Thyroid gland (tissue), 4 donors: Measurements from ENCODE around the gene KRT13.

Experiments used
- POLR2A ChIP-seq, 2 donors: fragments of 450-650 bp; IDR thresholded peaks; one replicate each; pipeline ENCODE4 v1.6.1; 2017; ENCODE audit warnings: antibody characterized with exemption in 2 of 2, mild to moderate bottlenecking in 2 of 2, moderate library complexity in 1 of 2
- TF ChIP-seq, protein P1 (sequence below), 6 experiments: fragments of 200-600 bp in 3 of 6; fragments of 450-650 bp in 3 of 6; sonication (generic) in 3 of 6; IDR thresholded peaks; one replicate each; pipeline ENCODE4 v1.5.1; 2016 to 2019; ENCODE audit warnings: antibody characterized with exemption in 6 of 6, mild to moderate bottlenecking in 2 of 6, inconsistent platforms in 1 of 6, moderate library complexity in 1 of 6

- TF ChIP-seq, protein P1, sequence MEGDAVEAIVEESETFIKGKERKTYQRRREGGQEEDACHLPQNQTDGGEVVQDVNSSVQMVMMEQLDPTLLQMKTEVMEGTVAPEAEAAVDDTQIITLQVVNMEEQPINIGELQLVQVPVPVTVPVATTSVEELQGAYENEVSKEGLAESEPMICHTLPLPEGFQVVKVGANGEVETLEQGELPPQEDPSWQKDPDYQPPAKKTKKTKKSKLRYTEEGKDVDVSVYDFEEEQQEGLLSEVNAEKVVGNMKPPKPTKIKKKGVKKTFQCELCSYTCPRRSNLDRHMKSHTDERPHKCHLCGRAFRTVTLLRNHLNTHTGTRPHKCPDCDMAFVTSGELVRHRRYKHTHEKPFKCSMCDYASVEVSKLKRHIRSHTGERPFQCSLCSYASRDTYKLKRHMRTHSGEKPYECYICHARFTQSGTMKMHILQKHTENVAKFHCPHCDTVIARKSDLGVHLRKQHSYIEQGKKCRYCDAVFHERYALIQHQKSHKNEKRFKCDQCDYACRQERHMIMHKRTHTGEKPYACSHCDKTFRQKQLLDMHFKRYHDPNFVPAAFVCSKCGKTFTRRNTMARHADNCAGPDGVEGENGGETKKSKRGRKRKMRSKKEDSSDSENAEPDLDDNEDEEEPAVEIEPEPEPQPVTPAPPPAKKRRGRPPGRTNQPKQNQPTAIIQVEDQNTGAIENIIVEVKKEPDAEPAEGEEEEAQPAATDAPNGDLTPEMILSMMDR (IDR thresholded peaks at IDR 0.05): no peak
- TF ChIP-seq POLR2A (IDR thresholded peaks at IDR 0.05): no peak
These were observed 42.0 kb upstream of the KRT13 start for GRCh38 chr17:41547378-41547841.
